ENCODE data around the gene AGPAT3. TPM values are rescaled to one million over a fixed set of nuclear protein-coding genes. Genes with fewer than 3 reads are reported as not detected.
A peak's percentile ranks its signal among the peaks of the same experiment; 100 is the strongest.

The AGPAT3 gene
- total and polyA plus RNA-seq, 2 donors (not counting 3 experiments of a cell fraction or from before 2014, with no cell fraction given): 39.9 to 76.7 TPM

GRCh38 chr21:44024887-44025353 is 159.9 kb downstream of the AGPAT3 start:
- H3K79me2 ChIP-seq (ENCODE audit: control insufficient read depth, insufficient read depth, low read length): peaks cover 91% of the 10 kb centered on the region
- H3K9ac ChIP-seq (replicated peaks; ENCODE audit: extremely low read depth, insufficient read depth, low read length): no peak overlapping the region
- dilution Hi-C loops (cut with MboI; ENCODE audit: extremely low pct_ligation_motif_present, low sequenced_read_pairs): no loop called here
- no peaks in the 10 kb centered on the region for H3K27me3 ChIP-seq (ENCODE audit: control insufficient read depth in 2 of 2, insufficient read depth in 2 of 2, low read length in 2 of 2)
- intact Hi-C loops (cut with micrococcal nuclease): no loop called here
- peaks cover 6% of the 10 kb centered on the region for H4K20me1 ChIP-seq (replicated peaks; ENCODE audit: control insufficient read depth, extremely low read depth, insufficient read depth, low read length)
- no peaks in the 10 kb centered on the region for H3K36me3 ChIP-seq (ENCODE audit: control insufficient read depth in 2 of 2, extremely low read depth in 1 of 2, insufficient read depth in 2 of 2, low read length in 2 of 2)
- H3K4me2 ChIP-seq (ENCODE audit: insufficient read depth, low read length): no peak overlapping the region
- CTCF ChIA-PET: no interaction called here
- DNase-seq (ENCODE audit: low read depth, low spot score) (peak; percentile 53), FAIRE-seq (no peak)
- BruUV-seq (replicated peaks): no TSS peak
- H3K4me1 ChIP-seq (ENCODE audit: control insufficient read depth, extremely low read depth, insufficient read depth, low read length): peaks cover 3% of the 10 kb centered on the region
- no peak overlapping the region for H3K4me3 ChIP-seq (replicated peaks in 1 of 3; ENCODE audit: insufficient read depth in 1 of 3, low read depth in 1 of 3, low read length in 3 of 3)
- no peak for TF ChIP-seq MAX (IDR thresholded peaks at IDR 0.05; ENCODE audit: insufficient read depth, insufficient read length)
- TF ChIP-seq FOS (IDR thresholded peaks at IDR 0.05; ENCODE audit: borderline replicate concordance, insufficient read depth, low read length): no peak
- no peak for TF ChIP-seq GATA2 (IDR thresholded peaks at IDR 0.05; ENCODE audit: insufficient read depth, insufficient read length, low read depth, low read length)
- no peak for TF ChIP-seq CTCF (IDR thresholded peaks at IDR 0.05; ENCODE audit: extremely low read depth in 1 of 2, insufficient read depth in 1 of 2, low read depth in 1 of 2, low read length in 2 of 2)
- TF ChIP-seq POLR2AphosphoS5 (IDR thresholded peaks at IDR 0.05; ENCODE audit: insufficient read depth, low read depth, low read length): no peak
- no peak overlapping the region for H2AFZ ChIP-seq (ENCODE audit: low read depth, low read length)
- no peak overlapping the region for H3K27ac ChIP-seq (ENCODE audit: insufficient read depth, low read depth, low read length)
- H3K9me1 ChIP-seq (replicated peaks; ENCODE audit: control insufficient read depth, extremely low read depth, insufficient read depth, low read length): no peaks in the 10 kb centered on the region
- POLR2A ChIA-PET: no interaction called here
- H3K9me3 ChIP-seq (replicated peaks; ENCODE audit: control insufficient read depth, insufficient read depth, low read length): no peaks in the 10 kb centered on the region
